ENCODE measurements around the gene SIX2.

The SIX2 gene

GRCh38 chr2:45018023-45018422 is 8.8 kb upstream of the SIX2 start:
- no peak for DNase-seq (ENCODE audit: low spot score)

GRCh38 chr2:45014831-45015230 is 5.6 kb upstream of the SIX2 start:
- DNase-seq (ENCODE audit: low spot score), result no peak

- DNase-seq (ENCODE audit: low spot score), result no peak
Observed at GRCh38 chr2:45014016-45014702, 4.9 kb upstream of the SIX2 start.

- no peak for DNase-seq (ENCODE audit: low spot score)
Observed at GRCh38 chr2:45013229-45014015, 4.2 kb upstream of the SIX2 start.

- DNase-seq (ENCODE audit: low spot score), result no peak
Observed at GRCh38 chr2:45012733-45013132, 3.5 kb upstream of the SIX2 start.

GRCh38 chr2:45011621-45012602 is 2.7 kb upstream of the SIX2 start:
- no peak for DNase-seq (ENCODE audit: low spot score)

GRCh38 chr2:45011121-45011520 is 1.9 kb upstream of the SIX2 start:
- no peak for DNase-seq (ENCODE audit: low spot score)

GRCh38 chr2:45010702-45011012 is 1.4 kb upstream of the SIX2 start:
- DNase-seq (ENCODE audit: low spot score), result no peak

- no peak for DNase-seq (ENCODE audit: low spot score)
Observed at GRCh38 chr2:45009928-45010701, 863 bp upstream of the SIX2 start.

GRCh38 chr2:45008296-45009129 is 739 bp downstream of the SIX2 start:
- no peak for DNase-seq (ENCODE audit: low spot score)

- DNase-seq (ENCODE audit: low spot score), result no peak
Observed at GRCh38 chr2:45007961-45008295, 1.3 kb downstream of the SIX2 start.

GRCh38 chr2:45006942-45007287 is 2.3 kb downstream of the SIX2 start:
- no peak for DNase-seq (ENCODE audit: low spot score)

- DNase-seq (ENCODE audit: low spot score), result no peak
Observed at GRCh38 chr2:45006041-45006941, 3.0 kb downstream of the SIX2 start.

- no peak for DNase-seq (ENCODE audit: low spot score)
Observed at GRCh38 chr2:45005261-45006002, 3.8 kb downstream of the SIX2 start.

- DNase-seq (ENCODE audit: low spot score), result no peak
Observed at GRCh38 chr2:45004562-45005191, 4.6 kb downstream of the SIX2 start.

- DNase-seq (ENCODE audit: low spot score), result no peak
Observed at GRCh38 chr2:45003579-45004551, 5.4 kb downstream of the SIX2 start.

GRCh38 chr2:45002686-45003085 is 6.6 kb downstream of the SIX2 start:
- no peak for DNase-seq (ENCODE audit: low spot score)
